ENCODE data around the gene PDS5A. TPM values are rescaled to one million over a fixed set of nuclear protein-coding genes. Genes with fewer than 3 reads are reported as not detected.

The PDS5A gene
- total RNA-seq, 3 donors from 2014 or later (not counting 1 experiment from before 2014, with no cell fraction given): 80.1 to 99.9 (median 99.8) TPM

DNA sequence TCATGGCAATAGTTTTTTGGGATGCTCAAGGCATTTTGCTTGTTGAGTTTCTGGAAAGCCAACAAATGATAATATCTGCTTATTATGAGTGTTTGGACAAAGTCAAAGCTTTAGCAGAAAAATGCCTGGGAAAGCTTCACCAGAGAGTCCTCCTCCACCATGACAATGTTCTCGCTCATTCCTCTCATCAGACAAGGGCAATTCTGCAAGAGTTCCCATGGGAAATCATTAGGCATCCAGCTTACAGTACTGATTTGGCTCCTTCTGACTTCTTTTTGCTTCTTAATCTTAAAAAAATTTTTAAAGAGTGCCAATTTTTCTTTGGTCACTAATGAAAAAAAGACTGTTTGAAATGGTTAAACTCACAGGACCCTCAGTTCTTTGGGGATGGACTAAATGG lies 143.4 kb downstream of the PDS5A start:
- intact Hi-C loops (cut with micrococcal nuclease): no loop called here
- no peak overlapping the region for H3K4me3 ChIP-seq (ENCODE audit: low read length)
- no peaks in the 10 kb centered on the region for H3K4me1 Mint-ChIP-seq
- no peaks in the 10 kb centered on the region for H3K9me3 ChIP-seq (ENCODE audit: control insufficient read depth, insufficient read depth, low read length)
- peaks cover 50% of the 10 kb centered on the region for H3K36me3 ChIP-seq (ENCODE audit: control insufficient read depth, insufficient read depth, low read length)
- H3K27ac ChIP-seq (ENCODE audit: low read length): no peak overlapping the region
- no peak overlapping the region for H3K4me3 Mint-ChIP-seq
- no peaks in the 10 kb centered on the region for H3K9me3 Mint-ChIP-seq
- DNase-seq (no peak), ATAC-seq (no peak)
- WGBS (ENCODE audit: insufficient coverage): 100% methylated on average over 1 of the region's 1 CpG
- H3K36me3 Mint-ChIP-seq: peaks cover 16% of the 10 kb centered on the region
- H3K27me3 Mint-ChIP-seq (ENCODE audit: low read depth in 2 of 2): no peaks in the 10 kb centered on the region
- no peaks in the 10 kb centered on the region for H3K4me1 ChIP-seq (ENCODE audit: control insufficient read depth, insufficient read depth, low read length)
- no peaks in the 10 kb centered on the region for H3K27me3 ChIP-seq (ENCODE audit: control insufficient read depth, insufficient read depth, low read length)
- H3K27ac Mint-ChIP-seq: no peak overlapping the region
- TF ChIP-seq, protein P1, sequence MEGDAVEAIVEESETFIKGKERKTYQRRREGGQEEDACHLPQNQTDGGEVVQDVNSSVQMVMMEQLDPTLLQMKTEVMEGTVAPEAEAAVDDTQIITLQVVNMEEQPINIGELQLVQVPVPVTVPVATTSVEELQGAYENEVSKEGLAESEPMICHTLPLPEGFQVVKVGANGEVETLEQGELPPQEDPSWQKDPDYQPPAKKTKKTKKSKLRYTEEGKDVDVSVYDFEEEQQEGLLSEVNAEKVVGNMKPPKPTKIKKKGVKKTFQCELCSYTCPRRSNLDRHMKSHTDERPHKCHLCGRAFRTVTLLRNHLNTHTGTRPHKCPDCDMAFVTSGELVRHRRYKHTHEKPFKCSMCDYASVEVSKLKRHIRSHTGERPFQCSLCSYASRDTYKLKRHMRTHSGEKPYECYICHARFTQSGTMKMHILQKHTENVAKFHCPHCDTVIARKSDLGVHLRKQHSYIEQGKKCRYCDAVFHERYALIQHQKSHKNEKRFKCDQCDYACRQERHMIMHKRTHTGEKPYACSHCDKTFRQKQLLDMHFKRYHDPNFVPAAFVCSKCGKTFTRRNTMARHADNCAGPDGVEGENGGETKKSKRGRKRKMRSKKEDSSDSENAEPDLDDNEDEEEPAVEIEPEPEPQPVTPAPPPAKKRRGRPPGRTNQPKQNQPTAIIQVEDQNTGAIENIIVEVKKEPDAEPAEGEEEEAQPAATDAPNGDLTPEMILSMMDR (IDR thresholded peaks at IDR 0.05): no peak

DNA sequence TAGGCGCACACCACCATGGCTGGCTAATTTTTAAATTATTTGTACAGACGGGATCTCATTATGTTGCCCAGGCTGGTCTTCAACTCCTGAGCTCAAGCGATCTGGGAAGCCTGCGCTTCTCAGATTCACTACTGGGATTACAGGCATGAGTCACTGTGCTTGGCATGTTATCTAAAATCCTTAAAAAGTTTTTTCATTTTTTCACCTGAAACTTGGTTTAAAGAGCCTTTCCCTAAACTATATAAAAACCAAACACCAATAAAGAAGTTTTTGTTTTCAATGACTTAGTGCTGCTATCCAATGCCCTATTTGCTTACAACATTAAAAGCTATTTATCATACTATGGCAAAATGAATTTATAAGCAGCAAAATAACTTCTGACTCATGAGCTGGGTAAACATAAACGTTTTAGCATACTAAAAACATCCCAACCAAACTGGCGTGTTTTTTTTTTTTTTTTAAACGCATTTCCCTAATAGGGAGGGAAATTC lies 151.9 kb downstream of the PDS5A start:
- H3K27ac ChIP-seq (ENCODE audit: low read length): no peak overlapping the region
- WGBS (ENCODE audit: insufficient coverage): 97% methylated on average over 4 of the region's 7 CpGs

DNA sequence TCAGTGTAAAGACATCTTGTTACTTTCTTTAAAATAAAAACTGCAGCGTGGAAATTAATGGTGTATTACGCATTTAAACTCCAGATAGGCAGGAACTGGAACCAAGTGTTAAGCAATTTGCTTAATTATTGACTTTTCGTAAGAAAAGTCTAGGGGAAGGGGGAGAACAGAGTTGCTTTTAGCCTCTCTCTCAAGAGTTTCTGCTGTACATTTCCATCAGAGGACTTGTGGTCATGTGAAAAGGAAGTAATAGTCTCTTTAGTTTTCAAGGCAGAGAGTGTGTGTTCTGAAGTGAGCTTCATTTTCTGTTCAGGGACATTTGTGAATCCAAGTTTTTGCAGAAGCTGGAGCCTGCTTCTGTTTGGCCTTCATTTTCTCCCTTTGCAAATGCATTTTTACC lies 152.6 kb downstream of the PDS5A start:
- no peaks in the 10 kb centered on the region for H3K9me3 Mint-ChIP-seq
- Histone ChIP-seq H3K9me3 (ENCODE audit: control insufficient read depth, insufficient read depth, low read length) (no peaks in the 10 kb centered on the region), H3K4me3 (ENCODE audit: low read length) (no peak overlapping the region), H3K27ac (ENCODE audit: low read length) (no peak overlapping the region), H3K27me3 (ENCODE audit: control insufficient read depth, insufficient read depth, low read length) (no peaks in the 10 kb centered on the region), H3K36me3 (ENCODE audit: control insufficient read depth, insufficient read depth, low read length) (peaks cover 37% of the 10 kb centered on the region), H3K4me1 (ENCODE audit: control insufficient read depth, insufficient read depth, low read length) (no peaks in the 10 kb centered on the region)
- no peaks in the 10 kb centered on the region for H3K4me1 Mint-ChIP-seq
- WGBS (ENCODE audit: insufficient coverage): 85% methylated on average over 3 of the region's 3 CpGs
- no peak overlapping the region for H3K27ac Mint-ChIP-seq
- no peak for ATAC-seq
- H3K4me3 Mint-ChIP-seq: no peak overlapping the region
- no peaks in the 10 kb centered on the region for H3K36me3 Mint-ChIP-seq
- H3K27me3 Mint-ChIP-seq (ENCODE audit: low read depth in 2 of 2): no peaks in the 10 kb centered on the region
- TF ChIP-seq, protein P1 (IDR thresholded peaks at IDR 0.05): no peak
- DNase-seq: no peak
- intact Hi-C loops (cut with micrococcal nuclease): no loop called here

More for the DNA sequence above, 151.9 kb downstream of the PDS5A start:
- ATAC-seq (no peak), DNase-seq (no peak)
- no peaks in the 10 kb centered on the region for H3K4me1 Mint-ChIP-seq
- H3K27me3 Mint-ChIP-seq (ENCODE audit: low read depth in 2 of 2): no peaks in the 10 kb centered on the region
- H3K27me3 ChIP-seq (ENCODE audit: control insufficient read depth, insufficient read depth, low read length): no peaks in the 10 kb centered on the region
- H3K9me3 Mint-ChIP-seq: no peaks in the 10 kb centered on the region
- H3K4me3 ChIP-seq (ENCODE audit: low read length): no peak overlapping the region
- no peak overlapping the region for H3K4me3 Mint-ChIP-seq
- H3K4me1 ChIP-seq (ENCODE audit: control insufficient read depth, insufficient read depth, low read length): no peaks in the 10 kb centered on the region
- peaks cover 39% of the 10 kb centered on the region for H3K36me3 ChIP-seq (ENCODE audit: control insufficient read depth, insufficient read depth, low read length)
- no peaks in the 10 kb centered on the region for H3K36me3 Mint-ChIP-seq
- intact Hi-C loops (cut with micrococcal nuclease): no loop called here
- TF ChIP-seq, protein P1 (IDR thresholded peaks at IDR 0.05): no peak
- no peaks in the 10 kb centered on the region for H3K9me3 ChIP-seq (ENCODE audit: control insufficient read depth, insufficient read depth, low read length)
- H3K27ac Mint-ChIP-seq: no peak overlapping the region

DNA sequence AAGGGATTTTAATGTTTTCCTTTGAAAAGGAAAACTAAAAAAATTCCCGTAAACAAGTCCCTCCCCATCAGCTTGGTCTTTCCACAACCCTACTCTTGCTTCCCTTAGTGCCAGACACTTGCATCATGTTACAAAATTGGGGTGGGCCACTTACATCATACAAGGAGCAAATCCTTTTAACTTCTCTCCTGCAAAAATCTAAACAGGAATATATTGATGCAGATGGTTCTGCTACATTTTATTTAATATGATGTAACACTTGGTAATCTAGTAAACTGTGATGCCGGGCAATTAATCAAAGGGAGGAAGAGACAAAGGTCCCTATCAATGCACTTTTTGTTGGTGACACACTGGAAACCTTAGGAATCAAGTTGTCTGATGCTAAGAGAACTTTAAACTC lies 154.5 kb downstream of the PDS5A start:
- no peak overlapping the region for H3K27ac ChIP-seq (ENCODE audit: low read length)
- no peaks in the 10 kb centered on the region for H3K9me3 ChIP-seq (ENCODE audit: control insufficient read depth, insufficient read depth, low read length)
- Mint-ChIP-seq H3K4me3 (no peak overlapping the region), H3K9me3 (no peaks in the 10 kb centered on the region), H3K27me3 (ENCODE audit: low read depth in 2 of 2) (no peaks in the 10 kb centered on the region), H3K36me3 (no peaks in the 10 kb centered on the region), H3K4me1 (no peaks in the 10 kb centered on the region), H3K27ac (peak overlapping the region in 1 of 2 donors; percentile 9)
- 92% methylated on average over 2 of the region's 2 CpGs for WGBS (ENCODE audit: insufficient coverage)
- intact Hi-C loops (cut with micrococcal nuclease): no loop called here
- no peak for DNase-seq
- H3K27me3 ChIP-seq (ENCODE audit: control insufficient read depth, insufficient read depth, low read length): no peaks in the 10 kb centered on the region
- TF ChIP-seq, protein P1 (IDR thresholded peaks at IDR 0.05): no peak
- H3K36me3 ChIP-seq (ENCODE audit: control insufficient read depth, insufficient read depth, low read length): peaks cover 24% of the 10 kb centered on the region
- H3K4me1 ChIP-seq (ENCODE audit: control insufficient read depth, insufficient read depth, low read length): no peaks in the 10 kb centered on the region
- no peak for ATAC-seq
- H3K4me3 ChIP-seq (ENCODE audit: low read length): no peak overlapping the region
